Suprapubic skin (tissue), 4 donors: ENCODE measurements around the gene CAPN9. TPM values are rescaled to one million over a fixed set of nuclear protein-coding genes. Genes with fewer than 3 reads are reported as not detected.
"Not testable (repeated sequence)": the region's sequence is repeated elsewhere in the genome, so short reads cannot be mapped to it uniquely, and the experiment has no call there.

Experiments
- DNase-seq, 2 donors: peaks; one replicate each; pipeline ENCODE4 v3.0.0-alpha.2; 2019; ENCODE audit warnings: low spot score in 2 of 2
- H3K27ac ChIP-seq: fragments of 200-600 bp; sonication (generic); one replicate; pipeline ENCODE4 v1.5.1; 2019
- H3K27me3 ChIP-seq: fragments of 200-600 bp; sonication (generic); one replicate; pipeline ENCODE4 v1.5.1; 2019
- H3K36me3 ChIP-seq: fragments of 200-600 bp; sonication (generic); one replicate; pipeline ENCODE4 v1.5.1; 2019
- H3K4me1 ChIP-seq: fragments of 200-600 bp; sonication (generic); one replicate; pipeline ENCODE4 v1.5.1; 2019
- H3K4me3 ChIP-seq: fragments of 200-600 bp; sonication (generic); one replicate; pipeline ENCODE4 v1.5.1; 2019; ENCODE audit warnings: mild to moderate bottlenecking
- H3K9me3 ChIP-seq: fragments of 200-600 bp; sonication (generic); one replicate; pipeline ENCODE4 v1.5.1; 2019
- EP300 ChIP-seq: sonication (generic); formaldehyde crosslinking; IDR thresholded peaks from one replicate; pipeline ENCODE4 v1.6.1; 2017; ENCODE audit warnings: antibody characterized with exemption
- POLR2A ChIP-seq, 2 donors: fragments of 450-650 bp; IDR thresholded peaks; one replicate each; pipeline ENCODE4 v1.6.1; 2017; ENCODE audit warnings: antibody characterized with exemption in 2 of 2, mild to moderate bottlenecking in 2 of 2, moderate library complexity in 2 of 2
- POLR2AphosphoS5 ChIP-seq, 3 donors: sonication (generic); formaldehyde crosslinking; IDR thresholded peaks; one replicate each; pipeline ENCODE4 v1.6.1; 2017; ENCODE audit warnings: antibody characterized with exemption in 3 of 3
- WGBS: methylation state at CpG from one replicate; pipeline ENCODE4 v1.1.5; 2018; 5-methylcytosine and 5-hydroxymethylcytosine counted together
- total RNA-seq, 4 donors: library from RNA; depleted of rRNA; stranded (reverse); fragments of >200 nt; gene quantifications; one replicate each; pipeline ENCODE4 v1.1.0, GENCODE V29; 2016
- TF ChIP-seq, protein P1 (sequence below), 2 donors: fragments of 200-600 bp in 1 of 2; fragments of 450-650 bp in 1 of 2; sonication (generic) in 1 of 2; IDR thresholded peaks; one replicate each; pipeline ENCODE4 v1.5.1; 2016 to 2019; ENCODE audit warnings: antibody characterized with exemption in 2 of 2, mild to moderate bottlenecking in 1 of 2, moderate library complexity in 1 of 2

Gene CAPN9
- total RNA-seq, 4 donors from 2014 or later = 0.48 to 4.2 TPM; not detected in 2

DNA sequence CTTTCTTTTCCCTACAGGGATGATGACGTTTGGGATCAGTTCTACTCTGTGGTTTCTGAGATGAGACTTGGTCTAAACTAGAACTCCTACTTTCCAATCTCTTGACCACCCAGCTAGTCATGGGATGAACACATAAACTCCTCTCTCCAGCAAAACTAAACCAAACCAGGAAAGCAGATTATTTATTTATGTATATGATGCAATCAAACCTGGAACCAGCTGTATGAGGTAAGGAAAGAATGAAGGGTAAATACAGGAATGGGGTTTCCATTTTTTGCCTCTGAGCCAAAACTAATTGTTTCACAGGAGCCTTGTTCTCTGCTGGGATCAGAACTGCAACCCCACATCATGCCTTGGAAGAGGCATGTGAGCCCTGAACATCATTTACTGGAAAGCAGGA lies 29.9 kb upstream of the CAPN9 start:
- TF ChIP-seq EP300 = no peak
- TF ChIP-seq POLR2AphosphoS5 (IDR thresholded peaks at IDR 0.05) = no peak
- TF ChIP-seq, protein P1, sequence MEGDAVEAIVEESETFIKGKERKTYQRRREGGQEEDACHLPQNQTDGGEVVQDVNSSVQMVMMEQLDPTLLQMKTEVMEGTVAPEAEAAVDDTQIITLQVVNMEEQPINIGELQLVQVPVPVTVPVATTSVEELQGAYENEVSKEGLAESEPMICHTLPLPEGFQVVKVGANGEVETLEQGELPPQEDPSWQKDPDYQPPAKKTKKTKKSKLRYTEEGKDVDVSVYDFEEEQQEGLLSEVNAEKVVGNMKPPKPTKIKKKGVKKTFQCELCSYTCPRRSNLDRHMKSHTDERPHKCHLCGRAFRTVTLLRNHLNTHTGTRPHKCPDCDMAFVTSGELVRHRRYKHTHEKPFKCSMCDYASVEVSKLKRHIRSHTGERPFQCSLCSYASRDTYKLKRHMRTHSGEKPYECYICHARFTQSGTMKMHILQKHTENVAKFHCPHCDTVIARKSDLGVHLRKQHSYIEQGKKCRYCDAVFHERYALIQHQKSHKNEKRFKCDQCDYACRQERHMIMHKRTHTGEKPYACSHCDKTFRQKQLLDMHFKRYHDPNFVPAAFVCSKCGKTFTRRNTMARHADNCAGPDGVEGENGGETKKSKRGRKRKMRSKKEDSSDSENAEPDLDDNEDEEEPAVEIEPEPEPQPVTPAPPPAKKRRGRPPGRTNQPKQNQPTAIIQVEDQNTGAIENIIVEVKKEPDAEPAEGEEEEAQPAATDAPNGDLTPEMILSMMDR (IDR thresholded peaks at IDR 0.05) = no peak
- no peak for TF ChIP-seq POLR2A (IDR thresholded peaks at IDR 0.05)
- Histone ChIP-seq H3K4me3 (no peak overlapping the region), H3K4me1 (peaks cover 7% of the 10 kb centered on the region), H3K36me3 (no peaks in the 10 kb centered on the region), H3K27me3 (no peaks in the 10 kb centered on the region), H3K9me3 (no peaks in the 10 kb centered on the region), H3K27ac (no peak overlapping the region)
- no peak for DNase-seq
- WGBS = 71% methylated on average over 1 of the region's 1 CpG

DNA sequence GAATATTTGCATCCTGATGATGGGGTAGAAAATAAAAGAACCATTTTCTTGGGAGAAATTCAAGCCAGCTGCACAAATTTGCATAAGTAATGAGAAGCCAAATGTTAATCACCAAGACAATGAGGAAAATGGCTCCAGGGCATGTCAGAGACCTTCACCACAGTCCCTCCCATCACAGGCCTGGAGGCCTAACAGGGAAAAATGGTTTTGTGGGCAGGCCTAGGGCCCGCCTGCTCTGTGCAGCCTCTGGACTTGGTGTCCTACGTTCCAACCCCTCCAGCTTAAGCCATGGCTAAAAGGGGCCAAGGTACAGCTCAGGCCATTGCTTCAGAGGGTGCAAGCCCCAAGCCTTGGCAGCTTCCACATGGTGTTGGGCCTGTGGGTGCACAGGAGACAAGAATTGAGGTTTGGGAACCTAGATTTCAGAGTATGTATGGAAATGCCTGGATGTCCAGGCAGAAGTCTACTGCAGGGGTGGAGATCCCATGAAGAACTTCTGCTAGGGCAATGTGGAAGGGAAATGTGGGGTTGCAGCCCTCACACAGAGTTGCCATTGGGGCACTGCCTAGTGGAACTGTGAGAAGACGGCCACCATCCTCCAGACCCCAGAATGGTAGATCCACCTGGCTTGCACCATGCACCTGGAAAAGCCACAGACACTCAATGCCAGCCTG lies 25.2 kb upstream of the CAPN9 start:
- not testable (repeated sequence) for H3K27ac ChIP-seq, DNase-seq, H3K36me3 ChIP-seq, H3K4me1 ChIP-seq, H3K9me3 ChIP-seq, H3K4me3 ChIP-seq, H3K27me3 ChIP-seq
- WGBS = 83% methylated on average over 3 of the region's 3 CpGs

DNA sequence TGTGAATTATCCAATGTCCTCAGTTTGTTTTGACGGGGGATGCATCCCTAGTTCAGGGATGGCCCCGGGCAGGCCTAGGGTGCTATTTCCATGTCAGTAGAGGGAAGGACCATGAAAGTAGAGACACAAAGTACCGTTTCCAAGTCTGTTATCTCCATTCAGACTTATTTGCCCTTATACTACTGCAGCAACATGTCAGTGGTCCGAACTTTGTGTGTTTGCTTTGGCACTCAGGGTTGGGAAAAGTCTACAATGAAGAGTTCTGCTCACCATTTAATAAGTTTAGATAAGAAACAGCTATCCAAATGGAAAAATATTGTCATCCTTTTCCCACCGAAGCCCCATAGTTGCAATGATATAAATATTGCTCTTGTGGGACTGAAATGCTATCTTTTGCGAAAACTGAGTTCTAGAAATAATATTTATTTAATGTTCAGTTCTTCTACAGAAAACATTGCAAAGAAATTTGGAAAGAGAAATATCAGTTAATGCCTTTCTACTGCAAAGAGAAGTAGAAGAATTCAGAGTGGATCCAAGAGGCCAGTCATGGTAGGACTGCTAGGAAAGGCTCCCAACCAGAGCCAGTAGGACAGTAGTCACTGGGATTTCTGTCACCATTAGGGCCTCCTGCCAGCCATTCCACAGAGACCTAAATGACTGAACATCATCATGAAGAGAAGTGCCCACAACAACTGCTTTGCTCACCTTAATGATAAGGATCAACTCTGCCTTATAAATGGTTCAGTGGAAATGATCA lies 21.8 kb upstream of the CAPN9 start:
- Histone ChIP-seq H3K36me3 (no peaks in the 10 kb centered on the region), H3K4me3 (no peak overlapping the region), H3K9me3 (no peaks in the 10 kb centered on the region), H3K27ac (no peak overlapping the region), H3K4me1 (no peaks in the 10 kb centered on the region), H3K27me3 (no peaks in the 10 kb centered on the region)
- TF ChIP-seq, protein P1 (IDR thresholded peaks at IDR 0.05) = no peak
- no peak for TF ChIP-seq POLR2A (IDR thresholded peaks at IDR 0.05)
- TF ChIP-seq POLR2AphosphoS5 (IDR thresholded peaks at IDR 0.05) = no peak
- TF ChIP-seq EP300 = no peak
- DNase-seq = no peak
- WGBS = 83% methylated on average over 6 of the region's 6 CpGs

DNA sequence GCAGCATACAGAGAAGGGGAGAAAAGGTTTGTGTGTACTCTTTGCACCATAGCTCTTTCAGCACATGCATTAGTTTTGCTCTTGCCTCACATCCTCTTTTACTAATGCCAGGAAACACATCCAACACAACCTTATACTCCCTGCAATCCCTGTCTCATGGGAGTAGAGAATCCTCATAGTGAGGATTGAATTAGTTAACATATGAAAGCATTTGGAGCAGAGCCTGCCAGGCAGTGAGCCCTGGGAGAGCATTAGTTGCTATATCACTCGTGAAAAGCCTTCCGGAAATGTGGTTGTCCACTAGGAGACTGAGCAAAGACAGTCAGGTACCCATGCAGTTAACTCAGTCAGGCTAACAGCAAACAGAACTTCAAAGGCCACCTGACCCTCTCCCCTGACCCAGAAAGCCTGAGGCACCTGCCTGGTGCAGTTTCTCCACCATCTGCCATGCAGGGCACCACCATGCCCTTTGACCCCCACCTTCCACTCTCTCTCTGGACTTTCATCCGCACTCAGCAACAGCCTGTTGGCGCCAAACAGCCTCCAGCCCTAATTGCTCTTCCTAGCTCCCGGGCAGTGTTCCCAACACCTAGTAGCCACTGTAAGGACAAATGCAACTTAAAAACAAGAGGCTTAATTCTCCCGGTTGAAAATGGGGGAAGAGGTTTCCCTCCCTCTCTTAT lies 18.3 kb upstream of the CAPN9 start:
- no peak overlapping the region for H3K4me3 ChIP-seq
- H3K9me3 ChIP-seq = no peaks in the 10 kb centered on the region
- TF ChIP-seq POLR2AphosphoS5 (IDR thresholded peaks at IDR 0.05) = no peak
- TF ChIP-seq, protein P1 (IDR thresholded peaks at IDR 0.05) = no peak
- TF ChIP-seq POLR2A (IDR thresholded peaks at IDR 0.05) = no peak
- no peak for TF ChIP-seq EP300
- H3K27ac ChIP-seq = no peak overlapping the region
- H3K4me1 ChIP-seq = no peaks in the 10 kb centered on the region
- no peak for DNase-seq
- WGBS = 51% methylated on average over 6 of the region's 6 CpGs
- H3K36me3 ChIP-seq = no peaks in the 10 kb centered on the region
- H3K27me3 ChIP-seq = no peaks in the 10 kb centered on the region

DNA sequence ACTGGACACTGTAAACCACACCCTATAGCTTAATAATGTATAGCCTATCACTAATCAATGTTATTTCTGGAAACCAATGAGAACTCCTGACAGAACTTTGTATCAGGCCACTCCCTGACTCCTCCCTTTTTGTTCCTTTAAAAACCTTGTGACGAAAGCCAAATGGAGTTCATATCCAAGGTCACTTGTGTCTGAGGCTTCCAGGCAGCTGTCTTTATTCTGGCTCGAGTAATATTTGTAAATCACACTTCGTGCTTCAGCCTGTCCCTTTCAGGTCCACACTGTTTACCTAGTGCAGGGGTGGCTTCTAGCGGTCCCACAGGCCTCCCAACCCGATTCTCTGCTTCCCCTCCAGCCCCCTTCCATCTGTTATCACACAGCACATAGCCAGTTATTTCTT lies 16.2 kb upstream of the CAPN9 start:
- TF ChIP-seq, protein P1 (IDR thresholded peaks at IDR 0.05) = no peak
- TF ChIP-seq POLR2AphosphoS5 (IDR thresholded peaks at IDR 0.05) = no peak
- no peak for TF ChIP-seq EP300
- no peak for TF ChIP-seq POLR2A (IDR thresholded peaks at IDR 0.05)
- H3K36me3 ChIP-seq = no peaks in the 10 kb centered on the region
- DNase-seq = no peak
- no peak overlapping the region for H3K27ac ChIP-seq
- no peak overlapping the region for H3K4me3 ChIP-seq
- 56% methylated on average over 5 of the region's 5 CpGs for WGBS
- no peaks in the 10 kb centered on the region for H3K27me3 ChIP-seq
- H3K9me3 ChIP-seq = no peaks in the 10 kb centered on the region
- no peaks in the 10 kb centered on the region for H3K4me1 ChIP-seq
